HEK293 (cell line): ENCODE results near the gene OR2F1.

ENCODE experiments used
- CTCF ChIA-PET: fragments of 350-600 bp; formaldehyde crosslinking; extraction: SDS; loops from one replicate; lab custom pipeline; 2021; ENCODE audit warnings: antibody characterized with exemption; lab: Yijun Ruan, JAX
- POLR2A ChIA-PET: fragments of 300-600 bp; formaldehyde crosslinking; extraction: SDS; loops from one replicate; lab custom pipeline; 2020; ENCODE audit warnings: antibody characterized with exemption, inconsistent platforms; lab: Yijun Ruan, JAX
- H3K27ac ChIP-seq: fragments of 200-500 bp; sonication (Bioruptor generic); 2 replicates; pipeline ENCODE4 v1.5.1; 2014; ENCODE audit warnings: low read depth, low read length, control low read depth, inconsistent platforms; ENCODE audit errors: extremely low read depth
- H3K36me3 ChIP-seq, 2 experiments: fragments of 200-500 bp in 1 of 2; sonication (Bioruptor generic) in 1 of 2; 1 replicate in 1 of 2; 2 replicates in 1 of 2; pipeline ENCODE4 v1.5.1; 2014 to 2017; ENCODE audit warnings: inconsistent platforms in 2 of 2, low read length in 2 of 2; ENCODE audit not compliant: control insufficient read depth in 2 of 2, insufficient read depth in 1 of 2
- H3K4me1 ChIP-seq: fragments of 200-500 bp; sonication (Bioruptor generic); 2 replicates; pipeline ENCODE4 v1.5.1; 2014; ENCODE audit warnings: mild to moderate bottlenecking, low read length, inconsistent platforms; ENCODE audit not compliant: control insufficient read depth, insufficient read depth
- H3K4me3 ChIP-seq: 2 replicates; pipeline ENCODE4 v1.5.1; 2011; ENCODE audit warnings: low read depth, mild to moderate bottlenecking, control low read depth, low read length, moderate library complexity
- H3K9me3 ChIP-seq: fragments of 200-500 bp; sonication (Bioruptor generic); 2 replicates; pipeline ENCODE4 v1.5.1; 2014; ENCODE audit warnings: low read depth, low read length, inconsistent platforms; ENCODE audit not compliant: control insufficient read depth, insufficient read depth
- EGR2 ChIP-seq: fragments of 450-650 bp; formaldehyde crosslinking; IDR thresholded peaks from 2 replicates; pipeline ENCODE4 v1.5.1; 2016; ENCODE audit warnings: low read depth, missing biosample characterization, missing genetic modification characterization
- GLI4 ChIP-seq: fragments of 450-650 bp; formaldehyde crosslinking; IDR thresholded peaks from 2 replicates; pipeline ENCODE4 v1.5.1; 2016; ENCODE audit warnings: missing biosample characterization, missing genetic modification characterization
- ZFHX2 ChIP-seq: fragments of 450-650 bp; formaldehyde crosslinking; conservative IDR thresholded peaks from 2 replicates; pipeline ENCODE4 v1.5.1; 2016; ENCODE audit warnings: missing biosample characterization, missing genetic modification characterization
- ZNF155 ChIP-seq: fragments of 450-650 bp; formaldehyde crosslinking; IDR thresholded peaks from 2 replicates; pipeline ENCODE4 v1.5.1; 2016; ENCODE audit warnings: missing biosample characterization, missing genetic modification characterization
- ZNF175 ChIP-seq: fragments of 450-650 bp; formaldehyde crosslinking; IDR thresholded peaks from 2 replicates; pipeline ENCODE4 v1.5.1; 2016; ENCODE audit warnings: missing biosample characterization, missing genetic modification characterization
- ZNF211 ChIP-seq: fragments of 450-650 bp; formaldehyde crosslinking; IDR thresholded peaks from 2 replicates; pipeline ENCODE4 v1.5.1; 2016; ENCODE audit warnings: low read depth, missing biosample characterization, missing genetic modification characterization
- ZNF24 ChIP-seq: fragments of 450-650 bp; formaldehyde crosslinking; IDR thresholded peaks from 2 replicates; pipeline ENCODE4 v1.5.1; 2016; ENCODE audit warnings: missing biosample characterization, missing genetic modification characterization
- ZNF394 ChIP-seq: fragments of 450-650 bp; formaldehyde crosslinking; IDR thresholded peaks from 2 replicates; pipeline ENCODE4 v1.5.1; 2016; ENCODE audit warnings: missing biosample characterization, missing genetic modification characterization, mild to moderate bottlenecking, moderate library complexity, borderline replicate concordance
- ZNF610 ChIP-seq: fragments of 450-650 bp; formaldehyde crosslinking; IDR thresholded peaks from 2 replicates; pipeline ENCODE4 v1.5.1; 2016; ENCODE audit warnings: missing biosample characterization, missing genetic modification characterization, borderline replicate concordance
- TF ChIP-seq, protein P1 (sequence below): fragments of 450-650 bp; formaldehyde crosslinking; IDR thresholded peaks from 2 replicates; pipeline ENCODE4 v1.5.1; 2016; ENCODE audit warnings: missing biosample characterization, missing genetic modification characterization
- TF ChIP-seq, protein P2 (sequence below): fragments of 450-650 bp; formaldehyde crosslinking; IDR thresholded peaks from 2 replicates; pipeline ENCODE4 v1.5.1; 2017; ENCODE audit warnings: missing biosample characterization, missing genetic modification characterization
- TF ChIP-seq, protein P3 (sequence below): fragments of 450-650 bp; formaldehyde crosslinking; IDR thresholded peaks from 2 replicates; pipeline ENCODE4 v1.5.1; 2016; ENCODE audit warnings: missing biosample characterization, missing genetic modification characterization
- TF ChIP-seq, protein P4 (sequence below): fragments of 450-650 bp; formaldehyde crosslinking; IDR thresholded peaks from 2 replicates; pipeline ENCODE4 v1.5.1; 2016; ENCODE audit warnings: missing biosample characterization, missing genetic modification characterization, borderline replicate concordance
- TF ChIP-seq, protein P5 (sequence below): fragments of 450-650 bp; formaldehyde crosslinking; IDR thresholded peaks from 2 replicates; pipeline ENCODE4 v1.5.1; 2016; ENCODE audit warnings: missing biosample characterization, missing genetic modification characterization
- TF ChIP-seq, protein P6 (sequence below): fragments of 450-650 bp; formaldehyde crosslinking; IDR thresholded peaks from 2 replicates; pipeline ENCODE4; 2016; ENCODE audit warnings: missing biosample characterization, missing genetic modification characterization

OR2F1 gene

DNA sequence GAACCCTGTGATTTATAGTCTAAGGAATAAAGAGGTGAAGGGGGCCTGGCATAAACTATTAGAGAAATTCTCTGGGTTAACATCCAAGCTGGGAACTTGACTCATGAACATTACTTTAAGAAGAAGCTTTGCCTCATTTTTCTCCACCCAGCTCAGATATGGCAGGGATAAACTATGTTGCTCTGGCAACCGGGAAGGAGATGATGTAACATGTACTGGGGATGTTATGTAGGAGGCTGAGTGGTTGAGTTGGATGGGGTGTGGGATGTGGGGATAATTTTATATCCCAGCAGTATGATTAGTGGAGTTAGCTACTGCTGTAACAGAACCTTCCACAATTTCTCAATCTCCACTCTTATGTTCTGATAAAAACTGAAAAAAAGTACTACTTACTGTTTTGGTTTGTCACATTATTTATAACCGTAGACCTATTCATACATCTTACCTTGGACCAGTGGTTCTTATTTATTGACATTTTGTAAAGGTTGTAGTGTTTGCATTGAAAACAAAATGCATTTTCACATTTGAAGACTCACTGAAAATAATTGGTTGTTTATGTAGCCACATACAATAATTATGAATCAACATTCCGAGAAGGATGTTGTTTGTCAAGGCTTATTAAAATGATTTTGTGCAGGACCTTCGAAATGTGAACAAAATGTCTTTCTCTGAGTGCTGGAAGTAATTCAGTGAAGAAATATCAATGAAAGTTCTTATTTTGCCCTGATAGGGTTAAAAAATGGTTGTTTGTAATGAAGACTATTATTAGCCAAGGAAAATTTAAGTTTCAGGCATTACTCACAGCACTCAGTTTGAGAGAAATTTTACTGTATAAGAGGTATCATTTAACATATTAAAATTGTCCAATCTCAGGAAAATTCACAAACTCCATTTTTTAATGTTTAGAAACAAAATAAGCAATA, 18.3 kb upstream of the OR2F1 start:
- H3K9me3 ChIP-seq = no peaks in the 10 kb centered on the region
- CTCF ChIA-PET = no interaction called here
- no peaks in the 10 kb centered on the region for H3K4me1 ChIP-seq
- no peak for TF ChIP-seq ZNF155 (tag by site-specific recombination)
- peak; percentile 50 for TF ChIP-seq ZFHX2 (tag by site-specific recombination)
- TF ChIP-seq EGR2 (tag by site-specific recombination) = peak; percentile 35; the same call in 1 of the 2 replicates
- TF ChIP-seq, all 188 proteins: peak for 2
- Histone ChIP-seq H3K27ac (no peak overlapping the region), H3K36me3 (no peaks in the 10 kb centered on the region), H3K4me3 (no peak overlapping the region)
- POLR2A ChIA-PET = no interaction called here

DNA sequence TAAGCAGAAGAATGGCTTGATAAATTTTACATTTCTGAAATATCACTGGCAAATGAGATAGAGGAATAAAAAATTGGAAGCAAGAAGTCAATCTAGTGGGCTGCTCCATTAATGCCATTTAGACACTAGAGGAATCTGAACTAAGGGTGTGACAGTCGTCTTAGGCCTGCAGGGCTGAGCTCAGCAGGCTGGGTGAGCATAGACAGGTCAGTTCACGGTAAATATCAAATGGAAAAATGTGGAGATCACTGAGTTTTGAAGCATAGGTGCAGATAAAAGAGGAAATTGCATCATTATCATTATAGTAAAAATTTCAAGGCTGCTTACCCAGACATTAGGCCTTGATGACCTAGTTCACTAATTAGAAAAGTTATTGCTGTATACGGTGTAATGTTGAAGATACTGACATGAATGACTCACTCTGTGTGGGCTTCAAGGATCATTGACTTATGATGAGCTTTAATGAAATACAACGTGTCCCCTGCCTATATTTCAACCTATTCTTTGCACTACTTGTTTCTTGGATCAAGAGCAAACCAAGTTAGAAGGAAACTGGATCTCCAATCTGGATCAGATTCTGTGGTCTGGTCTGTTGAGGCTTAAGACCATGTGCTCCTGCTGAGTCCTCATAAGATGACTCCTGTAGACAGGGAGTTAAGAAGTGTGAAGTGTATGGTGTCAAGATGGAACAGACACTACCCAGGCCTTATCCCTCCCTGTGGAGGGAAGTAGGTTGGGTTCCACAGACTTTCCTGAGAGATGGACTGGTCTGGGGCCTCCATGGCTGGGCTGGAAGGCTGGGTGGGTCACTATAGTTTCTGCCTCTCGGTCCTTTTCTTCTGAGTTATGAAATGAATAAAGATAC, 16.0 kb upstream of the OR2F1 start:
- Histone ChIP-seq H3K9me3 (no peaks in the 10 kb centered on the region), H3K4me1 (no peaks in the 10 kb centered on the region), H3K36me3 (no peaks in the 10 kb centered on the region), H3K27ac (no peak overlapping the region), H3K4me3 (no peak overlapping the region)
- TF ChIP-seq ZNF394 (tag by site-specific recombination) = no peak
- no peak for TF ChIP-seq ZNF211 (tag by site-specific recombination)
- TF ChIP-seq, protein P1, sequence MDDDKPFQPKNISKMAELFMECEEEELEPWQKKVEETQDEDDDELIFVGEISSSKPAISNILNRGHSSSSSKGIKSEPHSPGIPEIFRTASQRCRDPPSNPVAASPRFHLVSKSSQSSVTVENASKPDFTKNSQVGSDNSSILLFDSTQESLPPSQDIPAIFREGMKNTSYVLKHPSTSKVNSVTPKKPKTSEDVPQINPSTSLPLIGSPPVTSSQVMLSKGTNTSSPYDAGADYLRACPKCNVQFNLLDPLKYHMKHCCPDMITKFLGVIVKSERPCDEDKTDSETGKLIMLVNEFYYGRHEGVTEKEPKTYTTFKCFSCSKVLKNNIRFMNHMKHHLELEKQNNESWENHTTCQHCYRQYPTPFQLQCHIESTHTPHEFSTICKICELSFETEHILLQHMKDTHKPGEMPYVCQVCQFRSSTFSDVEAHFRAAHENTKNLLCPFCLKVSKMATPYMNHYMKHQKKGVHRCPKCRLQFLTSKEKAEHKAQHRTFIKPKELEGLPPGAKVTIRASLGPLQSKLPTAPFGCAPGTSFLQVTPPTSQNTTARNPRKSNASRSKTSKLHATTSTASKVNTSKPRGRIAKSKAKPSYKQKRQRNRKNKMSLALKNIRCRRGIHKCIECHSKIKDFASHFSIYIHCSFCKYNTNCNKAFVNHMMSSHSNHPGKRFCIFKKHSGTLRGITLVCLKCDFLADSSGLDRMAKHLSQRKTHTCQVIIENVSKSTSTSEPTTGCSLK = no peak
- TF ChIP-seq, protein P2, sequence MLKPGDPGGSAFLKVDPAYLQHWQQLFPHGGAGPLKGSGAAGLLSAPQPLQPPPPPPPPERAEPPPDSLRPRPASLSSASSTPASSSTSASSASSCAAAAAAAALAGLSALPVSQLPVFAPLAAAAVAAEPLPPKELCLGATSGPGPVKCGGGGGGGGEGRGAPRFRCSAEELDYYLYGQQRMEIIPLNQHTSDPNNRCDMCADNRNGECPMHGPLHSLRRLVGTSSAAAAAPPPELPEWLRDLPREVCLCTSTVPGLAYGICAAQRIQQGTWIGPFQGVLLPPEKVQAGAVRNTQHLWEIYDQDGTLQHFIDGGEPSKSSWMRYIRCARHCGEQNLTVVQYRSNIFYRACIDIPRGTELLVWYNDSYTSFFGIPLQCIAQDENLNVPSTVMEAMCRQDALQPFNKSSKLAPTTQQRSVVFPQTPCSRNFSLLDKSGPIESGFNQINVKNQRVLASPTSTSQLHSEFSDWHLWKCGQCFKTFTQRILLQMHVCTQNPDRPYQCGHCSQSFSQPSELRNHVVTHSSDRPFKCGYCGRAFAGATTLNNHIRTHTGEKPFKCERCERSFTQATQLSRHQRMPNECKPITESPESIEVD (tag by site-specific recombination) = no peak
- TF ChIP-seq, protein P3, sequence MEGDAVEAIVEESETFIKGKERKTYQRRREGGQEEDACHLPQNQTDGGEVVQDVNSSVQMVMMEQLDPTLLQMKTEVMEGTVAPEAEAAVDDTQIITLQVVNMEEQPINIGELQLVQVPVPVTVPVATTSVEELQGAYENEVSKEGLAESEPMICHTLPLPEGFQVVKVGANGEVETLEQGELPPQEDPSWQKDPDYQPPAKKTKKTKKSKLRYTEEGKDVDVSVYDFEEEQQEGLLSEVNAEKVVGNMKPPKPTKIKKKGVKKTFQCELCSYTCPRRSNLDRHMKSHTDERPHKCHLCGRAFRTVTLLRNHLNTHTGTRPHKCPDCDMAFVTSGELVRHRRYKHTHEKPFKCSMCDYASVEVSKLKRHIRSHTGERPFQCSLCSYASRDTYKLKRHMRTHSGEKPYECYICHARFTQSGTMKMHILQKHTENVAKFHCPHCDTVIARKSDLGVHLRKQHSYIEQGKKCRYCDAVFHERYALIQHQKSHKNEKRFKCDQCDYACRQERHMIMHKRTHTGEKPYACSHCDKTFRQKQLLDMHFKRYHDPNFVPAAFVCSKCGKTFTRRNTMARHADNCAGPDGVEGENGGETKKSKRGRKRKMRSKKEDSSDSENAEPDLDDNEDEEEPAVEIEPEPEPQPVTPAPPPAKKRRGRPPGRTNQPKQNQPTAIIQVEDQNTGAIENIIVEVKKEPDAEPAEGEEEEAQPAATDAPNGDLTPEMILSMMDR (tag by site-specific recombination) = no peak
- TF ChIP-seq, protein P4, sequence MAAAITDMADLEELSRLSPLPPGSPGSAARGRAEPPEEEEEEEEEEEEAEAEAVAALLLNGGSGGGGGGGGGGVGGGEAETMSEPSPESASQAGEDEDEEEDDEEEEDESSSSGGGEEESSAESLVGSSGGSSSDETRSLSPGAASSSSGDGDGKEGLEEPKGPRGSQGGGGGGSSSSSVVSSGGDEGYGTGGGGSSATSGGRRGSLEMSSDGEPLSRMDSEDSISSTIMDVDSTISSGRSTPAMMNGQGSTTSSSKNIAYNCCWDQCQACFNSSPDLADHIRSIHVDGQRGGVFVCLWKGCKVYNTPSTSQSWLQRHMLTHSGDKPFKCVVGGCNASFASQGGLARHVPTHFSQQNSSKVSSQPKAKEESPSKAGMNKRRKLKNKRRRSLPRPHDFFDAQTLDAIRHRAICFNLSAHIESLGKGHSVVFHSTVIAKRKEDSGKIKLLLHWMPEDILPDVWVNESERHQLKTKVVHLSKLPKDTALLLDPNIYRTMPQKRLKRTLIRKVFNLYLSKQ = no peak
- TF ChIP-seq, protein P5, sequence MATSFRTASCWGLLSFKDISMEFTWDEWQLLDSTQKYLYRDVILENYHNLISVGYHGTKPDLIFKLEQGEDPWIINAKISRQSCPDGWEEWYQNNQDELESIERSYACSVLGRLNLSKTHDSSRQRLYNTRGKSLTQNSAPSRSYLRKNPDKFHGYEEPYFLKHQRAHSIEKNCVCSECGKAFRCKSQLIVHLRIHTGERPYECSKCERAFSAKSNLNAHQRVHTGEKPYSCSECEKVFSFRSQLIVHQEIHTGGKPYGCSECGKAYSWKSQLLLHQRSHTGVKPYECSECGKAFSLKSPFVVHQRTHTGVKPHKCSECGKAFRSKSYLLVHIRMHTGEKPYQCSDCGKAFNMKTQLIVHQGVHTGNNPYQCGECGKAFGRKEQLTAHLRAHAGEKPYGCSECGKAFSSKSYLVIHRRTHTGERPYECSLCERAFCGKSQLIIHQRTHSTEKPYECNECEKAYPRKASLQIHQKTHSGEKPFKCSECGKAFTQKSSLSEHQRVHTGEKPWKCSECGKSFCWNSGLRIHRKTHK (tag by site-specific recombination) = no peak
- TF ChIP-seq ZNF610 (tag by site-specific recombination) = no peak
- no peak for TF ChIP-seq GLI4 (tag by site-specific recombination)
- TF ChIP-seq, protein P6, sequence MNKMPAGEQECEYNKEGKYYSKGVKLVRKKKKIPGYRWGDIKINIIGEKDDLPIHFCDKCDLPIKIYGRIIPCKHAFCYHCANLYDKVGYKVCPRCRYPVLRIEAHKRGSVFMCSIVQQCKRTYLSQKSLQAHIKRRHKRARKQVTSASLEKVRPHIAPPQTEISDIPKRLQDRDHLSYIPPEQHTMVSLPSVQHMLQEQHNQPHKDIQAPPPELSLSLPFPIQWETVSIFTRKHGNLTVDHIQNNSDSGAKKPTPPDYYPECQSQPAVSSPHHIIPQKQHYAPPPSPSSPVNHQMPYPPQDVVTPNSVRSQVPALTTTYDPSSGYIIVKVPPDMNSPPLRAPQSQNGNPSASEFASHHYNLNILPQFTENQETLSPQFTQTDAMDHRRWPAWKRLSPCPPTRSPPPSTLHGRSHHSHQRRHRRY = no peak
- TF ChIP-seq ZNF24 (tag by site-specific recombination) = no peak
- no peak for TF ChIP-seq ZNF175 (tag by site-specific recombination)
- ChIA-PET POLR2A (no interaction called here), CTCF (no interaction called here)
